ENCODE results near the gene C17orf50. TPM values are rescaled to one million over a fixed set of nuclear protein-coding genes. Genes with fewer than 3 reads are reported as not detected.

Gene C17orf50
- total RNA-seq, 4 donors from 2014 or later: not detected

GRCh38 chr17:35796942-35797341 is 36.3 kb downstream of the C17orf50 start:
- DNase-seq: no peak
- Histone ChIP-seq H3K36me3 (no peaks in the 10 kb centered on the region), H3K4me3 (no peak overlapping the region), H3K27ac (no peak overlapping the region), H3K4me1 (peaks cover 7 to 24% of the 10 kb centered on the region in 2 donors), H3K27me3 (peaks cover 28 to 34% (median 29%) of the 10 kb centered on the region in 3 donors), H3K9me3 (no peaks in the 10 kb centered on the region)
- no peak for ATAC-seq
- in situ Hi-C loops (cut with MboI; ENCODE audit: low sequenced_read_pairs in 4 of 4): no loop called here
- TF ChIP-seq CTCF (IDR thresholded peaks at IDR 0.05 in 4 of 5, conservative IDR thresholded peaks at IDR 0.05 in 1 of 5) (no peak), POLR2A (IDR thresholded peaks at IDR 0.05) (no peak)
- intact Hi-C loops (cut with DNase I; ENCODE audit: low total_unique reads): no loop called here

- intact Hi-C loops (cut with DNase I; ENCODE audit: low total_unique reads) (no loop called here), in situ Hi-C loops (cut with MboI; ENCODE audit: low sequenced_read_pairs in 4 of 4) (no loop called here)
- TF ChIP-seq CTCF (IDR thresholded peaks at IDR 0.05 in 4 of 5, conservative IDR thresholded peaks at IDR 0.05 in 1 of 5) (no peak), POLR2A (IDR thresholded peaks at IDR 0.05) (no peak)
- ATAC-seq (no peak), DNase-seq (no peak)
- Histone ChIP-seq H3K36me3 (no peaks in the 10 kb centered on the region), H3K4me1 (peaks cover 7 to 28% of the 10 kb centered on the region in 2 donors), H3K4me3 (no peak overlapping the region), H3K27me3 (peaks cover 28 to 34% (median 29%) of the 10 kb centered on the region in 3 donors), H3K9me3 (no peaks in the 10 kb centered on the region), H3K27ac (no peak overlapping the region)
Observed at GRCh38 chr17:35797370-35797769, 36.7 kb downstream of the C17orf50 start.

- H3K27me3 ChIP-seq: peaks cover 26 to 34% (median 29%) of the 10 kb centered on the region in 3 donors
- no peaks in the 10 kb centered on the region for H3K9me3 ChIP-seq
- TF ChIP-seq POLR2A (IDR thresholded peaks at IDR 0.05) (no peak), CTCF (IDR thresholded peaks at IDR 0.05 in 4 of 5, conservative IDR thresholded peaks at IDR 0.05 in 1 of 5) (no peak)
- H3K36me3 ChIP-seq: no peaks in the 10 kb centered on the region
- intact Hi-C loops (cut with DNase I; ENCODE audit: low total_unique reads): no loop called here
- DNase-seq: no peak
- ATAC-seq: no peak
- no peak overlapping the region for H3K4me3 ChIP-seq
- H3K27ac ChIP-seq: no peak overlapping the region
- in situ Hi-C loops (cut with MboI; ENCODE audit: low sequenced_read_pairs in 4 of 4): no loop called here
- peaks cover 7 to 28% of the 10 kb centered on the region in 2 donors for H3K4me1 ChIP-seq
Observed at GRCh38 chr17:35797918-35798317, 37.2 kb downstream of the C17orf50 start.

GRCh38 chr17:35799942-35800341 is 39.3 kb downstream of the C17orf50 start:
- in situ Hi-C loops (cut with MboI; ENCODE audit: low sequenced_read_pairs in 4 of 4) (loop anchor here in 2 of 4 donors (5.0 to 10.0 kb wide), 2 partner anchors 33 to 45 kb away; partner anchors contain the start of gene GAS2L2 (in 1 of the 2)), intact Hi-C loops (cut with DNase I; ENCODE audit: low total_unique reads) (loop anchor here (10.0 kb wide), 1 partner anchor 685 kb away; the partner anchor contains the start of gene ZNHIT3)
- ATAC-seq (no peak), DNase-seq (peak in 1 of 2 donors; percentile 42)
- Histone ChIP-seq H3K9me3 (no peaks in the 10 kb centered on the region), H3K27me3 (peaks cover 6 to 15% (median 15%) of the 10 kb centered on the region in 3 donors), H3K27ac (peak overlapping the region in 2 of 4 donors; percentile 1 to 35), H3K4me3 (no peak overlapping the region), H3K36me3 (no peaks in the 10 kb centered on the region), H3K4me1 (peaks cover 7 to 23% of the 10 kb centered on the region in 2 donors)
- TF ChIP-seq CTCF (IDR thresholded peaks at IDR 0.05 in 4 of 5, conservative IDR thresholded peaks at IDR 0.05 in 1 of 5) (no peak), POLR2A (IDR thresholded peaks at IDR 0.05) (no peak)
